ENCODE data around the gene PEMT. TPM values are rescaled to one million over a fixed set of nuclear protein-coding genes. Genes with fewer than 3 reads are reported as not detected.

Gene PEMT
- total and polyA plus RNA-seq, 2 experiments from 2014 or later = 54.8 to 55.2 TPM

GRCh38 chr17:17508646-17509591, 82.6 kb downstream of the PEMT start:
- no peaks in the 10 kb centered on the region for H4K20me1 ChIP-seq (replicated peaks; ENCODE audit: insufficient read depth)
- H3K4me1 Mint-ChIP-seq = peaks cover 5% of the 10 kb centered on the region; the same call in 2 of the 3 replicates
- no peaks in the 10 kb centered on the region for H3F3A ChIP-seq (replicated peaks; ENCODE audit: low read depth)
- peak; percentile 12 for ATAC-seq
- H3K79me2 ChIP-seq (replicated peaks; ENCODE audit: insufficient read depth) = no peaks in the 10 kb centered on the region
- H3K4me1 ChIP-seq (ENCODE audit: insufficient read depth) = no peaks in the 10 kb centered on the region
- H3K36me3 Mint-ChIP-seq (ENCODE audit: low read depth) = no peaks in the 10 kb centered on the region
- no peak overlapping the region for H3K4me3 Mint-ChIP-seq
- no peak overlapping the region for H3K27ac Mint-ChIP-seq
- no peak overlapping the region for H2AFZ ChIP-seq
- no peak overlapping the region for H3K4me2 ChIP-seq
- H3K9me2 ChIP-seq (ENCODE audit: insufficient read depth) = no peaks in the 10 kb centered on the region
- H3K27me3 Mint-ChIP-seq (ENCODE audit: insufficient read depth, low read depth, poor library complexity) = peaks cover 16% of the 10 kb centered on the region
- no peaks in the 10 kb centered on the region for H3K27me3 ChIP-seq (ENCODE audit: insufficient read depth)
- H3K9me3 Mint-ChIP-seq = no peaks in the 10 kb centered on the region
- H3K4me3 ChIP-seq = no peak overlapping the region
- TF ChIP-seq CTCF (conservative IDR thresholded peaks at IDR 0.05; ENCODE audit: low read depth in 2 of 2) = peak in 1 of 2 experiments; percentile 11; a peak in 1 of 4 replicates
- TF ChIP-seq EZH2phosphoT487 (IDR thresholded peaks at IDR 0.05; ENCODE audit: unreplicated experiment) = no peak
- H3K36me3 ChIP-seq (ENCODE audit: insufficient read depth) = no peaks in the 10 kb centered on the region
- H3K27ac ChIP-seq (ENCODE audit: low read depth) = no peak overlapping the region
- DNase-seq (ENCODE audit: low spot score) = no peak

- Mint-ChIP-seq H3K4me1 (peaks cover 6% of the 10 kb centered on the region), H3K36me3 (ENCODE audit: low read depth) (no peaks in the 10 kb centered on the region; the same call in 2 of the 3 replicates), H3K27me3 (ENCODE audit: insufficient read depth, low read depth, poor library complexity) (peaks cover 15% of the 10 kb centered on the region), H3K4me3 (no peak overlapping the region), H3K27ac (no peak overlapping the region), H3K9me3 (no peaks in the 10 kb centered on the region)
- no peak for ATAC-seq
- H3K27ac ChIP-seq (ENCODE audit: low read depth) = no peak overlapping the region
- no peak overlapping the region for H2AFZ ChIP-seq
- no peaks in the 10 kb centered on the region for H3K9me2 ChIP-seq (ENCODE audit: insufficient read depth)
- no peaks in the 10 kb centered on the region for H3K79me2 ChIP-seq (replicated peaks; ENCODE audit: insufficient read depth)
- no peak overlapping the region for H3K4me3 ChIP-seq
- H3K4me1 ChIP-seq (ENCODE audit: insufficient read depth) = no peaks in the 10 kb centered on the region
- H3K27me3 ChIP-seq (ENCODE audit: insufficient read depth) = no peaks in the 10 kb centered on the region
- no peaks in the 10 kb centered on the region for H3K36me3 ChIP-seq (ENCODE audit: insufficient read depth)
- H3K4me2 ChIP-seq = no peak overlapping the region
- DNase-seq (ENCODE audit: low spot score) = no peak
- H3F3A ChIP-seq (replicated peaks; ENCODE audit: low read depth) = no peaks in the 10 kb centered on the region
- no peaks in the 10 kb centered on the region for H4K20me1 ChIP-seq (replicated peaks; ENCODE audit: insufficient read depth)
- TF ChIP-seq ZNF462 (CRISPR knock-in tag; IDR thresholded peaks at IDR 0.05) (no peak), JUNB (IDR thresholded peaks at IDR 0.05; ENCODE audit: unreplicated experiment) (no peak), ZNF331 (CRISPR knock-in tag; IDR thresholded peaks at IDR 0.05; ENCODE audit: low read depth) (no peak), REST (IDR thresholded peaks at IDR 0.05; ENCODE audit: unreplicated experiment) (no peak), STAT1 (IDR thresholded peaks at IDR 0.05; ENCODE audit: unreplicated experiment) (no peak), CREB1 (CRISPR knock-in tag; IDR thresholded peaks at IDR 0.05; ENCODE audit: low read depth) (no peak)
Observed at GRCh38 chr17:17508019-17508535, 83.4 kb downstream of the PEMT start.
